ENCODE data around the gene TSR3.

Gene TSR3

GRCh38 chr16:1305823-1306222, 45.9 kb downstream of the TSR3 start:
- no peak for DNase-seq

GRCh38 chr16:1301562-1301961, 50.1 kb downstream of the TSR3 start:
- no peak for DNase-seq

GRCh38 chr16:1300664-1301476, 50.8 kb downstream of the TSR3 start:
- no peak for DNase-seq

- DNase-seq: no peak
These were observed 51.8 kb downstream of the TSR3 start for GRCh38 chr16:1299868-1300203.

All from DMS 273 treated with DMSO at 0.1 percent for 48 hours (cell line).